ENCODE data around the gene ZHX3.
"Not testable (repeated sequence)": the region's sequence is repeated elsewhere in the genome, so short reads cannot be mapped to it uniquely, and the experiment has no call there.

ZHX3 gene

GRCh38 chr20:41135187-41135887 lies 182.2 kb downstream of the ZHX3 start:
- DNase-seq (ENCODE audit: low spot score): no peak

- no peak for DNase-seq (ENCODE audit: low spot score)
Measured at GRCh38 chr20:41134362-41135186, 183.0 kb downstream of the ZHX3 start.

- no peak for DNase-seq (ENCODE audit: low spot score)
Measured at GRCh38 chr20:41133709-41134361, 183.7 kb downstream of the ZHX3 start.

- DNase-seq (ENCODE audit: low spot score): not testable (repeated sequence)
Measured at GRCh38 chr20:41132388-41132775, 185.1 kb downstream of the ZHX3 start.

- DNase-seq (ENCODE audit: low spot score): no peak
Measured at GRCh38 chr20:41131594-41132387, 185.7 kb downstream of the ZHX3 start.

Data from hepatic stellate cell (primary cell).